GM12801 (cell line): Measurements from ENCODE around the gene COPS2.

Experiments
- TF ChIP-seq, protein P1 (sequence below): IDR thresholded peaks from one replicate; pipeline ENCODE4 v1.5.1; 2011; ENCODE audit warnings: control low read depth; ENCODE audit not compliant: insufficient read length; ENCODE audit errors: extremely low read depth

The COPS2 gene

DNA sequence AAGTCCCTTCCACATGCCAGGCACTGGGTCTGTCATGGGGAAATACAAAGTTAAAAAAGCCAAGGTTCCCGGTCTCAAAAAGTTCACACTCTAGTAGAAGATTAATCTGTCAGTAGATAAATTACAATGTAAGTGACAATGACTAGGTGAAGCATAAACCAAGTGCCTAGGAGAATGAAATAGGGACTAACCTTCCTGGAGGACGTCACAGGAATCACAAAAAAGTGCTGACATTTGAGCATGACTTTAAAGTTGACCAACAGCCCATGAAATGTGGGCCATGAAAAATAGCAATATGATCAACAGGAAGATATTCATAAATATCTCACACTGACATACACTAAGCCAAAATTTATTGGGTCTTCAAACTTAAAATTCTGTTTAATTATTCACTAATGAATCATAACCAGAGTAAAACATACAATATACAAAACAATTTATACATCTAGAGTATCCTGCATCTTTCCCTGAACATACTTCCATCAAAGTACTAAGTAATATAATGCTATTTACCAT lies 20.0 kb downstream of the COPS2 start:
- TF ChIP-seq, protein P1, sequence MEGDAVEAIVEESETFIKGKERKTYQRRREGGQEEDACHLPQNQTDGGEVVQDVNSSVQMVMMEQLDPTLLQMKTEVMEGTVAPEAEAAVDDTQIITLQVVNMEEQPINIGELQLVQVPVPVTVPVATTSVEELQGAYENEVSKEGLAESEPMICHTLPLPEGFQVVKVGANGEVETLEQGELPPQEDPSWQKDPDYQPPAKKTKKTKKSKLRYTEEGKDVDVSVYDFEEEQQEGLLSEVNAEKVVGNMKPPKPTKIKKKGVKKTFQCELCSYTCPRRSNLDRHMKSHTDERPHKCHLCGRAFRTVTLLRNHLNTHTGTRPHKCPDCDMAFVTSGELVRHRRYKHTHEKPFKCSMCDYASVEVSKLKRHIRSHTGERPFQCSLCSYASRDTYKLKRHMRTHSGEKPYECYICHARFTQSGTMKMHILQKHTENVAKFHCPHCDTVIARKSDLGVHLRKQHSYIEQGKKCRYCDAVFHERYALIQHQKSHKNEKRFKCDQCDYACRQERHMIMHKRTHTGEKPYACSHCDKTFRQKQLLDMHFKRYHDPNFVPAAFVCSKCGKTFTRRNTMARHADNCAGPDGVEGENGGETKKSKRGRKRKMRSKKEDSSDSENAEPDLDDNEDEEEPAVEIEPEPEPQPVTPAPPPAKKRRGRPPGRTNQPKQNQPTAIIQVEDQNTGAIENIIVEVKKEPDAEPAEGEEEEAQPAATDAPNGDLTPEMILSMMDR, result no peak

DNA sequence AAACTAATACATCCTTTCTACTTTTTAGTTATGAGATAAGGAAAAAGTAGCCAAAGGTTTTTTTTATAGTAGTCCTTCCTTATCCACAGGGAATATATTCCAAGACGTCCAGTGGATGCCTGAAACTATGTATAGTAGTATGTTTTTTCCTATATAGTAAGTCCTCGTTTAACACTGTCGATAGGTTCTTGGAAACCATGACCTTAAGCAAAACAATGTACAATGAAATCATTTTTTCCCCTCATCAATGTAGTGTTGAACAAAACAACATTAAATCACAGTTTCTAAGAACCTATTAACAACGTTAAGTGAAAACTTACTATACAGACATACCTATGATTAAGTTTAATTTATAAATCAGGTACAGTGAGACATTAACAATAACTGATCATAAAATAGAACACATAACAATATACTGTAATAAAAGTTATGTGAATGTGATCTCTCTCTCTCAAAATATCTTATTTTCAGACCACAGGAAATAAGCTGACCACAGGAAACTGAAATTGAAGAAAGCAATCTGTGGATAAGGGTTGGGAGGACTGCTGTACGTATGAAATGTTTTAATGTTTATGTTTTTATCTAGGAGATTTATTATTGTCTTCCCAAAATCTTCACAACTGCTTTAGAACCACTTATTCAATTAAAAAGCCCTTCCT lies 20.6 kb downstream of the COPS2 start:
- TF ChIP-seq, protein P1, result no peak

DNA sequence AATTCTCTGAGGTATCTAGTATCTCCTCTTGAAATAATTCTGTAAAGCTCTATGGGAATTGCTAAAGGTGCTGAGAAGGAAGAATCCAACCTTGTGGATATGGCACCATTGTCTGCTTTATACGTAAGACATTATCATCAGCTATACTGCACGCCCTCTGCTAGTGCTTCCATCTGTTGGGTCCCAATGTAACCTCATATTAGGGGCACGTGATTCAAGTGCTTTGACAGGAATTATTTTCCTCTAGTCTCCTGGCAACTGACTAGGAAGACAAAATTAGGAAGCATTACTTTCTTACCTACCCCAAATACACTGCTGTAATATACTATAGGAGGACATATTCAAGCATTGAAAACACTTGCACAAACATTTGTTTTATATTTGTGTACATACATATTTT lies 24.0 kb downstream of the COPS2 start:
- TF ChIP-seq, protein P1, result no peak

DNA sequence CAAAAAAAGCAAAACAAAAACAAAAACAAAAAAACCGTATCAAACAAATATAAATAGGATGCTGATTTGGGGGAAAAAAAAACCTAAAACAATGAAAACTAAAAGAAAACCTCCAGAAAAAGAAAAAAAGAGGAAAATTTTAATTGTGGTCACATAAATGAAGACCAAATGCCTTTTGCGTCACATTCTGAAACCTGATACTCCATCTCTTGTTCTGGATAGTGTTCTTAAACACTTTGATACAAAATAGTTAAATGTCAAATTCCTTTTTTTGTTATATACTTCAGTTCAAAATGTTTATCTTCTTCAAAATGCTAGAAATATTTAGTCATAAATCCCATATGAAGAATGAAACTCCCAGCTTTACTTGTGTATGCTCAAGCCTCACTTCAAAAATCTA lies 31.0 kb downstream of the COPS2 start:
- TF ChIP-seq, protein P1, result no peak

DNA sequence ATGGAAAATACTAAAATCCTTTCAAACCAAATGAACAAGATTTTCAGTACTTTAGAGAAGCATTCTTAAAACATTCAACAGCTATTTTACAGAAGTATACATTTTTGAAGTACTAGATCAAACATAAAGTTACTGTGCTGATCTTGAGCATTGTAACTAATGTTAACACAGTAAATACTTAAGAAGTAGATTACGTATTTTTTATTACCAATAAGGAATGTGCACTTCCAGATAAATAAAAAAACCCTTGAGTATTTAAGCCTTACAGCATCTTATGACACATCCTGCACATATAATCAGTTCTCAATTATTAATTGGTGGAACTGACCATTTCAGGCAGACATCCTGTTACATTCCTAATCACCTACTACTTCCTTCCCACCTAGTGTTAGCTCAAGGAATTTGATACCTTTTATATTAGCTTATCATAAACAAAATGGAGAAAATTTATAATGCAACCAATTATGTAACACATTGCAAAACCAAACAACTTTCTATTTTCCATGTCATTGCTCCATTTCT lies 32.8 kb downstream of the COPS2 start:
- TF ChIP-seq, protein P1, result no peak

DNA sequence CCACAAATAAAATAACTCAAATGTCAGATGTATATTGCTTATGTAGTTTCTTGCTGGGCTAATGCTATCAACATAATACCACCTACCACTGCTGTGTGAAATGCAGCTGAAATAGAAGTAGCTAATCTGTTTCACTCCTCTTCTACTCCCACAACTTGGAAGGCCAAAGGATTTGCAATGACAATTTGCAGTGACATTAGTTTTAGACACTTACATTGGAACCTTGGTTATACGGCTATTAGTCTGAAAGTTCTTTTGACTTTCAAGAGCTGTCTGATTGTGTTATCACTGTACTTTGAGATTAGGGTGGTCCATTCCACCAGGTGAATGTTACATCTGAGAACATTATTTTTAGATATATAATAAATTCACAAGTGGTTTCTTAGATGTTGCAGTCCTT lies 33.5 kb downstream of the COPS2 start:
- TF ChIP-seq, protein P1, result no peak

DNA sequence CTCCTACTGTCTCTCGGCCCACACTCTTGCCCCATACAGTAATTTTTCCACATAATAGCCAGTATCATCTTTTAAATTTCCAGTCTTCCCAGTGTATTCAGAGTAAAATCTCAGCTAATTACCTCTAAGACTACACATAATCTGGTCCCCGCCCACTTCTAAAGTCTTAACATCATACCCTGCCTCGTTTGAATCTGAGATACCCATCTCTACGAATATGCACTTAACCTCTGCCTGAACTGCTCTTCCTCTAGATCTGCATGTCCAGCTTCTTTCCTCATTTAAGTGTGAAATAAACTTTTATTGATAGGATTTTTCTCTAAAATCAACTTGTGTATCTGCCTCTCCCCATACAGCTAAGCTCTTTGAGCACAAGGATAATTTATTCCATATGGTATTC lies 34.6 kb downstream of the COPS2 start:
- TF ChIP-seq, protein P1, result no peak
